GM18511 (cell line): Measurements from ENCODE around the gene TLE4.

Source experiments
- ATAC-seq: cut with Tn5 transposase; IDR thresholded peaks from one replicate; pipeline ENCODE4 v1.9.1; 2021; ENCODE audit warnings: mild to moderate bottlenecking, moderate library complexity; ENCODE audit not compliant: unreplicated experiment

The TLE4 gene

DNA sequence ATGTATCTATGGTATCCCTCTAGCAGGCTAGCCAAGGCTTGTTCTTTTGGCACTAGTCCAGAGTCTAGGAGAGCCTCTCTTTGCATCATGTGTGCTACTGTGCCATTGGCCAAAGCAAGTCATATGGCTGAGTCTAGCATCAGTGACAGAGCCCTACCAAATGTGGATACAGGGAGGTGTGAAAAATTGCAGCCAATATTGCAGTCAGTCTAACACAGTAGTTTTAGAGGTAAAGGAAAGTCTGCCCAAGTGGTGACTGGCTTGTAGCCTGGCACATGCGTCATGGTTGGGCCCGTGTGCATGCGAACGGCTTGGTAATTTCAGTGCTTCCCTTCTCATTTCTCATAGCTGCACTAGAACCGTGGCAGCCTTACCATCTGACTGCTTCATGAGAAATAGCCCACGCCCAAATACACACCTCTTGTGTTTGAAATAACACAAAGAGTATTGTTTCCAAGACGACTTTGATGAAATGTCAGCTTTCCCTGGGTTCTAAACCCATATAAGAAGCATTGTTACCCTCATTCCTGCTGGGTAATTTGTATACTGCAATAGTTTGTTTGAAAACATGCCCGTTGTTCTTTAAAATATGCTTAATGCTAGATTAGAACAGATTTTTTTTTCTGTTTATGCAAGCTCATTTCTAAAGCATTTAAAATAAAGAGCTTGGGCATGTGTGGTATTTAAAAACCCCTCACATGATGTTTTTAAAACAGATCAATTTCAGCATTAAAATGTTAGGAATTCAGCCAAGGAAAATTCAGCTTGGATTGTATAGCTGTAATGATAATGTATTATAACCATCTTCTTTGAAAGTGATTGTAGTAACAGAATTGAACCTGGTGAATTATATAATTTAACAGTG is 113.2 kb downstream of the TLE4 start:
- ATAC-seq, result no peak

DNA sequence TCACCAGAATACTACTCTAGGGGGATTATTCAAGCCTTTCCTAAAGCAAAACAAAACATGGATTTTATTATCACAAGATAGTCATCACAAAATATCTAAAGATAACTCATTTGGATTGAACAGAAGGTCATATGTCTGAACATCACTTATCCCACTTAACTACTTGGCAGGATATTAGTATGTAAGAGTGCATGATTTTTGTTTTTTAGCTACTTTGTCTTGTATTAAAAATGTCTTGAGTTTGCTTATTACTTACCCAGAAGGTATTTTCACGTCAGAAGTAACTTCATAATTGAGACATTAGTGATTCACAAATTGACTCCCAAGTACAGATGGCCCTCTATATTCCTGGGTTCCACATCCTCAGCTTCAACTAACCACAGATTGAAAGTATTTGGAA is 113.8 kb downstream of the TLE4 start:
- no peak for ATAC-seq

DNA sequence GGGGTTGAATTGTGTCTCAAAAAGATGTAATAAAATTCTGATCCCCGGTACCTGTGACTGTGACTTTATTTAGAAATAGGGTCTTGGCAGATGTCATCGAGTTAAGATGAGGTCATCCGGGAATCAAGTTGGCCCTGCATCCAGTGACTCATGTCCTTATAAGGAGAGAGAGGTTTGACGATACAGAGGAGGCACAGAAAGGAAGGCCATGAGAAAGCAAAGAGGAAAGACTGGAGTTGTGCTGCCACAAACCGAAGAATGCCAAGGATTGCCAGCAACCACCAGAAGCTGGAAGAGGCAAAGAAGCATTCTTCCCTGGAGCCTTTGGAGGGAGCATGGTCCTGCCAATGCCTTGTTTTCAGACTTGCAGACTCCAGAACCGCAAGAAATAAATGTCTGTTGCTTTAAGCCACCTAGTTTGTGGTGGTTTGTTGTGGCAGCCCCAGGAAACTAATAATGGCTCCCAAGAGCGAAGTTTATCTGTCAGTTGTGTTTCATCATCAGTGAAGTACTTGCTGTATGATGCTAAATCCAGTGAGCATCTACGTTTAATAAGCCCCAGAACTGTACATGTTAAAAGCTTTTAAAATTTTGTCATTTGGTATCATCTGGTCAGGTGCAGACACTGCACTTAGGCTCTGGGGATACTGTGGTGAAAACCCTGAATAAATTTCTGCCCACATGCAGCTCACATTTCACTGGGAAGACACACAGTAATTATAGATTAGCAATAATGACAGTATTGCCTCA is 114.8 kb downstream of the TLE4 start:
- ATAC-seq, result no peak

DNA sequence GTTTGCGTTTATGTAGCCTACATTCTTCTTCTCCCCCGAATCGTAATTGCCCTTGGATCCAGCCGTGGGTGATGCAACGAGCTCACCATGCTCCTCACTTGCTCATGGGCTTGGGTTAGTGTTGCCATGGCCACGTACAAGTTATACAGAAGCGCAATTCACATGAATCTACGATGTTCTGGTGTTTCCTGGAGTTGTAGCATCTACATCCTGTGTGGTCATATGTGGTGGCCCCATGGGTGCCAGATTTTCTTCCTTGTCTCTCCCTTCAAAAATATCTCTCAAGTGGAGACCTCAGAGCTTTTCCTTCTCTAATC is 115.3 kb downstream of the TLE4 start:
- ATAC-seq, result no peak

DNA sequence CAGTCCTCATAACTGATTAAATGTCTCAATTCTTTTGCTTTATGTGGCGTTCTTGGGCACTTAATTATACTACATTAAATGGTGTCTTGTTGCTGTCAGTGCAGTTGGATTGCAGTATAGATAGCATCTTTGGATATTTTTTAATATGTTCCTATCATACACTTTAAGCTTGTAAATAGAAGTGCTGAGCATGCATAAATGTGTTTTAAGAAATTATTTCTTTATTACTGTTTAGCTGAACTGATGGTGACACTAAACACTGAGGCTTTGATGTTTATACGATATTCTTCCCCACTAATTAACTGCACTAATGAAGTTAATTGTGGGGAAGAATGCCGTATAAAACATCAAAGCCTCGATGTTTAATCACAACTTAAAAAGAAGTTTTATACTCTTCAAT is 116.6 kb downstream of the TLE4 start:
- ATAC-seq, result no peak

DNA sequence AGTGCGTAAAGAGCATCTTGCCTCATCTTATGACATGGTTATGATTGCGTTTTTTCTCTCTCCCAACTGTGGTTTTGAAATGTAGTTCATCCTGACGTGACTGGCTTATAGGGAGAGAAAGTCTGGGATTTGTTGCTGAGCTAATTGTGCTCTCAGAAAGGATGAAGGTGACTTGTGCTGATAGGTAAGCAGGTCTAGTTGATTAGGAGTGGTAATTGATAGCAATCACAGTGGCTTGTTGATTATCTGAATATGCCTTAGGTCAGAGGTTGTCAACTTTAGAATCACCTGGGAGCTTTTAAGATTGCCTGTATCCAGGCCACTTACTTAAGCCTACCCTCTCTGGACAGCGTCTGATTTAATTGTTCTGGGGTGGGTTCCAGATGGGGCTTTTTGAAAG is 117.8 kb downstream of the TLE4 start:
- no peak for ATAC-seq

DNA sequence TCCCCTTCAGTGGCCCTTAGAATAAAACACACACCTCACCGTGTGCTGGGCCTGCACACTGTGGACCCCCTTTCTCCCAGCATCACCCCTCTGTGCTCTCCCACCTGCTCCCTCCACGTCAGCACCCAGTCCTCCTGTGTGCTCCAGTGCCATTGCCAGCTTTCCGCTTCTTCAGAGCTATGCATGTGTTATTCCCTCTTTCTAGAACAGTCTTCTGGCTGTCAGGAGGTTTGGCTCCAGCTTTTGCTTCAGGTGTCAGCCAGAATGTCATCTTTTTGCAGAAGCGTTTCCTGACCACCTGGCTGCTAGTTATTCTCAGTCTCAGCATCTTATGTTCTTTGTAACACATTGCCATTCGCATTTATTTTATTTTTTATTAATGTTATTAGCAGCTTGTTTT is 119.7 kb downstream of the TLE4 start:
- ATAC-seq, result no peak

DNA sequence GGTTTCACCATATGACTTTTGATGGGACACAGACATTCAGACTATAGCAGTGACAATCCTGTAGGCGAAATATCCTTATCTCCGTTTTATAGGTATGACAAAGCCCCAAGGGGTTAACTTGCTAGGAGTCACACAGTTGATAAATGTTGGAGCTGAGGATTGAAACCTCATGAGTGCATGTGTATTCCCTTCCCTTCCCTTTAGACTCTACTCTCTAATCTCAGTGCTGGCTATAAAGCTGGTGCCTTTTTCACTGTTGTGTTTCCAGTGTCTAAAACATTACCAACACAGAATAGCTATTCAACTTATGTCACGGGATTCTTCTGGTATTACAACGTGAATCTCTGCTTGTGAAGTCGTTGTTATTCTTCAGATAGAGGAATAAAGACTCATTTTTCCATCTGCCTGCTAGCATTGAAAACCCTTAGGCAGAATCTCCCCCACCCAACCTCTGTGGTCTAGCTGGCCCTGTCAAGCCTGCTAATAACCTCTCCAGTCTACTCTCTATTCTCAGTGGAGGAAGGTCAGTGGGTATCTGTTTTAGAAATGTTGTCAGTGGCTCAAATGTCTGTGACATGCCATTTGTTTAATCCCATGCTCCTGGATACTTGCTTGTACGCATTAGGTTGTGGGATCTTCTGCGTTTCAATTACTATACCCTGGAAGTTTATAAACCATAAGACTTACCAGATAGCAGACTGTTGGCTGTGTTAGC is 121.2 kb downstream of the TLE4 start:
- ATAC-seq, result no peak

DNA sequence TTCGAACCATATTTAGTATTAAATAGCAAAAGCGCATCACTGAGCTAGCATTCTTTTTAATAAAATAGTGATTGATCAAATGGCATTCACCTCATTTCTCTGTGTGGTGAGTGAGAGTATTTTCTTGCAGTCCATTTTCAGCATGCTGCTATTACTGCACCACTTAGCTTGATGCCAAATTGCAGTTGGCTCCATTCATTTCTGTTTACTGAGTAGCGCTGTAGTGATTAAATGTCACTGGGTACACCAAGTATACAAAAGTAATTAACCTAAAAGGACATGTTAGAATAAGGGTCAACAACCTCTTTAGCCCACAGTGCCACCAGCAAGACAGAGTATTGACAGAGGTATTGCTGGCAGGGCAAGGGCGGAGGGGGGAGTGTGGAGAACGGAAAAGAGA is 122.0 kb downstream of the TLE4 start:
- no peak for ATAC-seq

DNA sequence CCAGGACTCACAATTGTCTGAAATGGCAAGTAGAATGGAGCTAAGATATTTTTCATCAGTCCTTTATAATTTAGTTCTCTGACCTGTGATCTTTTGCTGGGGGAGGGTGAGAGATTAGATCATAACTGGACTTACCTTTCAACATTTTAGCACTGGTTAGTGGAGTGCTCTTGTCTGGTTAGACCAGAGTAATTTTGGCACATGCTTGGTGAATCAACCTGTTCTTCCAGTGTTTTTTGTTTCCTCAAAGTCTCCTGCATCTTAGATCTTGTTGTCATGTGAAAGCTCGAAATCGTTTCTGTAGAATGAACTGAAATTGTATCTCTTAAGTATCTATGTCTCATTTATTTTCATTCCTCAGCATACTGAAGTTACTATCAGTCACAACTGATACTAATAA is 122.4 kb downstream of the TLE4 start:
- no peak for ATAC-seq

DNA sequence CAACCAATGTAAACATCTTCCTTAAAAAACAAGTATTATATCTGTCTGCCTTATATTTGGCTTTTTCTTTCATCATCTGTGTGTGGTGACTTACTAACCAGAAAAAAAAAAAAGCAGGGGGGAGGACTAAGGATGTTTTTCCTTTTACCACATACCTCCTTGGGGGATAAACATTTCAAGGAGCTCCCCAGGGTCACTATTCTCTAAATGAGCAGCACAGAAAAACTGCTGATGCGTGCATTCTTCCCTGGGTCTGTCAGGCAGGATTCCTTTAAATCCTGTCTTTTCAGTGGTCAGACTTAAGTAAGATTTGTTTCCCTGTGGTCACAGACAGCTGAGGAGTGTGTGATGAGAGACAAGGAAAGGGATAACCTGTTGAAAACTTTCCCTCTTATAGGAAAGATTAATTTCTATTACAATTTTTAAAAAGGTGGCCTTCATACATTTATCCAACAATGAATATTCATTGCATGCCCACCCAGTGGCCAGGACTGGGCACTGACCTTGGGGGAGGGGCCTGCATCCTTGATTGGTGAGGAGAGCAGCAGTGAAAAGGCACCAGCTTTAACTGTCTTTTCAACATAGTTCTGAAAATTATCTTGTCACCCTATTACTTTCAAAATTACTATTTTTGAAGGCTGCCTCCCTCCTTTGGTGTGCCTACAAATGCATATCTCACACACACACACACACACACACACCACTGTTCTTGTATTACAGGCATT is 123.1 kb downstream of the TLE4 start:
- no peak for ATAC-seq

DNA sequence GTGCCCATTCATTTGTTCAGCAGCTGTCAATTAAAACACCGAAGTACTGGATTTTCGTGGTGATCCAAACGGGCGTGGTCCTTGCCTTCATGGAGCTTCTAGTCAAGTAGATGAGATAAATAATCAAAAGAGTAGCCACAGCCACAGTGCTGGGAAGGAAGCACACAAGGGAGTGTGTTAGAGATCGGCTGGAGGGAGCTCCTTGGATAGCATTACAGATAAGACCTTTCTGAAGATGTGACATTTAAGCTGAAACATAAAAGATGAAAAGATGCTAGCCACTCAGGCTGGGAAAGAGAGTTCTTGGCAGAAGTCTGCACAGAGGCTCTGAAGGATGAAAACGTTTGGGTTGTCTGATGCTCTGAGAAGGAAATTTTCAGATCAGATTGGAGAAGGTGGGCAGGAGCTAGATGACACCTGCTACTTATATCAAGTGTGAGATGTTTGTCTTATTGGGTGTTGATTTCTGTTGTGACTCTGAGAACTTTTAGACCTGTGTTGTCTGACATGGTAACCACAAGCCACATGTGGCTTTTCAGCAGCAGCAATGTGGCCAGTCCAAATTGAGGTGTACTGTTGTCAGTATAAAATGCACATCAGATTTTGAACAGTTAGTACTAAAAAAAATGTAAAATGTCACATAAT is 123.9 kb downstream of the TLE4 start:
- peak; percentile 64 for ATAC-seq

DNA sequence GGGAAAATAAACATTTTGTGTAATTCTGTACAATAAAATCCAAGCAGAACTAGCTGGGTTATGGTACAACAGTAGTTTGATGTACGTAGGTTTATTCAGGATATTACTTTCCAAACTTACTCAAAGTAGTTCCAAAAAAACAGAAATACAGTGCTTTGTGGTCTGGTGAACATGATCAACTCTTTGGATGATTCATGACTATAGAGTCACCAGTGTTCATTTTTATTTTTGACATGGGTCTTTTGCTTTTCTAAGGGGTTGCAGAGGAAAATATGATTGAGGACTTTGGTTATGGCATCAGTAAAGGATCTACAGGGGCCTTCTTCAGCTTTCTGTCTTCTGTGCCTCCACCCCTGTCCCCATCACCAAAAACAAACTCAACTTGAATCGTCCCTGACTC is 127.2 kb downstream of the TLE4 start:
- ATAC-seq, result no peak

DNA sequence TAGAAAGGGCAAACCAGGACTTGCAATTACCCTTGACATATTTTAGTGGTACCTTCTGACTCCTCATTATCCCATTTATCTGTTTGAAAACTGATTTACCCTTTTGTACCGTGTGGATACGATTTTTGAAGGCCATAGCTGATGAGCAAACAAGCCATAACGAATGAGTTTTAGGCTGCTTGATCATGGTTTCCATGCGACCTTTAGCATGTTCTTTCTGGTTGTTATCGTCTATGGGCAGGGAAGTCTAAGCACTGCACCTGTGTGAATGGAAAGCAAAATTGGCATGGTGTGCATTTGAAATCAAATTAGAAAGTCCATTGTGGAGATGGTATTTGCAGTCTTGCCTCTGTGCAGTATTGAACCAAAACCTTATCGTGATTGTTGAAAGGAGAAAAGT is 127.7 kb downstream of the TLE4 start:
- ATAC-seq, result no peak

DNA sequence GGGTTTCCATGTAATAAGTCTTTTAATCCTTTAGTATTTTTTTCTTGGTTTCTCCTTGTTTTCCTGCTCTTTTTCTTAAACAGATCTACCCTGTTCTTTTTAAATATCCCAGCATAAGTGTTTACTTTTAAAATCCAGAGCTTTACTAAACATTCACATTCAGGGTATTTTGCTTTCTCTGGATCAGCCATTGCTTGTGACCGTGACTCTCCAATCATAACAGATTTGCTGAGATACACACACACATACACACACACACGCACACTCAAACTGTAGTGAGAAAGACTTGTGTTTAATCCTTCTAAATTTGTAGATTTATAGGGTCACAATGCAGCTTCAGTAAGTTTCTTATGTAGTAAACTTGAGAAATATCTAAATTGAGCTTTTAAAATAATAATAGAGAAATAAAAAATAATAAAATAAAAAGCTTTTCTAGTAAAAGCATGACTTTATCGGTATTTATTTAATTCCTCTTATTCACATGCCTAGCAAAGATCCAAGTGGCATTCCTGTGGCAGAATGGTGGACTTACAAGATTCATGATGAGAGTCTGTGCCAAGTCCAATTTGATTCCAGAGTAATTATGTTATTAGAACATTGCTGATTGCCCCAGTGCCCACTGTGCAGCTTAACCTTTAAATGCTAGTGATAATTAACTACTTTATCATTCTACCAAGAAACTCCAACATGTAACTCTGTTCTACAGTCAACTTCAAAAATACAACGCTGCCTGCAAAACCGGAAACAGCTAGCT is 129.0 kb downstream of the TLE4 start:
- ATAC-seq, result no peak

DNA sequence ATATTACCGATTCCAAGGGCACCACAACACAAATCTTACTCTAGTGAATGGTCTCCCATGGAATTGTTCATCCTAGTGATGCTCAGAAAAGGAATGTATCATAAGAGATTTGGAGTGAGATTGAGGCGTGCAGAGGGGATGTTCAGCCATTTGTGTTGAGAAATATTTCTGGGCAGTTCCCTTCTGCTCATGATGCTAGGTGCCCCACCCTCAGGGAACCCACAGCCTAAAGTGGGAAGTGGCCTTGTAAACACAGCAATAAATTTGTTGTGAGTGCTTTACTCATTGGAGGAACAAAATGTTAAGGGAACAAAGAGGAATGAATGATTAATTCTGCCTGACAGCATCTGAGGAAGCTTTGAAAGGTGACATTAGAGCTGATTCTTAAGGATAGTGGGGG is 129.9 kb downstream of the TLE4 start:
- no peak for ATAC-seq

DNA sequence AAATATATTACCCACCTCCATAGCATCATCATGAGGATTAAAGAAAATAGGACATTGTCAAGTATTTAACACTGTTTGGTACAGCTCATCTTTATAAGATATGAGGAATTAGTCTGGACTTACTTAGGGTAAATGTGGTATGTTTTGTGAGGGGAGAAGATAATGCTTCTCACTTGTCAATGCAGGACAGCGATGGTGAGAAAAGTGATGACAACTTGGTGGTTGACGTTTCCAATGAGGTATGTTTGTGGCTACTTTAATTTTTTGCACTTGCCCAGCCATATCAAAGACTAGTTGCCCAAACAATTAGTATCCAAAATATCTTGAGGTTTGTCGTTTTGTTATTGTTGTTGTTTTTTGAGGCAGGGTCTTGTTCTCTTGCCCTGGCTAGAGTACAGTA is 133.9 kb downstream of the TLE4 start:
- ATAC-seq, result no peak

DNA sequence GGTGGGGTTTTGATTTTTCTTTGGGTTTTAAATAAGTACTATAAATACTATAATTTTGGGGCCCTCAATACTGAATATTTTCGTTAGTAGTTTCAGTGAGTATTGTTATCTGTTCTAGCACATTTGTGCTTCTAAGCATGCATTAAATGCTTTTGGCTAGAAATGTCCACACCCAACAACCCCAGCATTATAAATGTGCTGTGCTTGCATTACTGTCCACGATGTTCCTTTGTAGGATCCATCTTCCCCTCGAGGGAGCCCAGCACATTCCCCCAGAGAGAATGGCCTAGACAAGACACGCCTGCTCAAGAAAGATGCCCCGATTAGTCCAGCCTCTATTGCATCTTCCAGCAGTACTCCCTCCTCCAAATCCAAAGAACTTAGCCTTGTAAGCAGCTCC is 134.7 kb downstream of the TLE4 start:
- ATAC-seq, result no peak

DNA sequence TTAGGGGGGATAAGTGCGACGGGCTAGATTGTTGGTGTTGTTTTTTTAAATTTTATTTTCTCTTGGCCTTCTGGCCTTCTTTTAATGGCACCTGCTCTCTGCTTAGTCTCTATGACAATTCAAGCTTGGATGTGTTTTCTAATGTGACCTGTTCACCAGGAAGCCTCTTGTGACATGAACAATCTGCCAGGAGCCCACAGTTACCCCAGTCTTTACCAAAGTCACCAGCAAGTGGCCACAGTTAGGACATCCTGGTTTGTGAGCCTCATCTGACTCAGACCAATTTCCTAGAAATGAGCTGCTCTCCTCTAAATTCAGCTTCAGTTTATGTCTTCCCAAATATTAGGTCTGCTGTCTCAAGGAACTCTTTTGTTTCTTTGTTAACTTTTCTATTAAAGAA is 135.8 kb downstream of the TLE4 start:
- ATAC-seq, result no peak

DNA sequence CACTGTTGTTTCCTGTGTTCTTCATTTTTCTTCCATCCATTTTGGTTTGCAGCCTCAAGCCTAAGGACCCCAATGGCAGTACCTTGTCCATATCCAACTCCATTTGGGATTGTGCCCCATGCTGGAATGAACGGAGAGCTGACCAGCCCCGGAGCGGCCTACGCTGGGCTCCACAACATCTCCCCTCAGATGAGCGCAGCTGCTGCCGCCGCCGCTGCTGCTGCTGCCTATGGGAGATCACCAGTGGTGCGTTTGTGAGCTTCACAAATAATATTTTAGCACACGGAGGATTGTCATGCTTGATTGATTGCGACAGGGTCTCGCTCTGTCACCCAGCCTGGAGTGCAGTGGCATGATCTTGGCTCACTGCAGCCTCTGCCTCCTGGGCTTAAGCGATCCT is 136.8 kb downstream of the TLE4 start:
- ATAC-seq, result no peak
